HG02623 (cell line): ENCODE results near the gene ARID5A.
"Not testable (repeated sequence)": the region's sequence is repeated elsewhere in the genome, so short reads cannot be mapped to it uniquely, and the experiment has no call there.

Experiments used
- ATAC-seq: cut with Tn5 transposase; IDR thresholded peaks from one replicate; pipeline ENCODE4 v1.9.1; 2021; ENCODE audit warnings: moderate library complexity; ENCODE audit not compliant: unreplicated experiment

Gene ARID5A

DNA sequence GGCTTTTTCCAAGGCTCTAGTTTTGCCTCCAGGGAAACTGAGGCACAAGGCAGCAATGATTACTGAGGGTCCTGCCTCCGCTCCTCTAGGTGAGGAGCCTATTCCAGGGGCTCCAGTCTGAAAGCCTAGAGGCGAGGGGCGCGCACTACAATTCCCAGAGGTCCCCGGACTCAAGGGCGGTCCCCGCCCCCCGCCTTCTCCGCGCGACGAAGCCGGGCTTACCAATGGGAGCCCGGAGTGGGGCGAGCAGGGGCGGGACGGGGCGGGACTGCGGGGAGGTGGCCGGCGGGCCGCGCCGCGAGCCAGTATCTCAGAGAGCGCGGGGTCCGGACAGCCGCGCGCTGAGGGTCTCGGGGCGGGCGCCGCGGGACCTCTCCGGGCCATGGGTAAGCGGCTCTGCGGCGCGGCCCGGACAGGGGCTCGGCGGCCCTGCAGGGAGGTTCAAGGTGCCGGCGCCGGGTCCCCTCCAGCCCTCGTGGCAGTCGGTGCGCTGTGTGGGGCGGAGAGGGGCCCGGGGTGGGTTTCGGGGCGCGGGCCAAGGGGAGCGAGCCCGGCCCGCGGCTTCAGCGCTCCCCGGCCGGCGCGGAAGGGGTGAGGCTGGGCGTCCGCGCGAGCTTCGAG, at the start of gene ARID5A:
Gene ARID5A, plus strand, starts transcription at position 308 of the 621 bp plus-strand sequence. Its CDS starts 75 bp downstream, at position 383.
- peak; percentile 56 for ATAC-seq

DNA sequence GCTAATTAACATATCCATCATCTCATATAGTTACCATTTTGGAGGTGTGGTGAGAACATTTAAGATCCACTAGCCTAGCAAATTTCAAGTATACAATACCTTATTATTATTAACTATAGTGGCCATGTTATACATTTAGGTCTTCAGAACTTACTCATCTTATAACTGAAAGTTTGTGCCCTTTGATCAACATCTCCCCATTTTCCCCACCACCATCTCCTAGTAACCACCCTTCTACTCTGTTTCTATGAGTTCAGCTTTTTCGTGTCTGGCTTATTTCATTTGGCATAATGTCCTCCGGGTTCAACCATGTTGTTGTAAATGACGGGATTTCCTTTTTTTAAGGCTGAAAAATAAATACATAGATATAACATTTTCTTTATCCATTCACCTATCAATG, 47.3 kb upstream of the ARID5A start:
- ATAC-seq = no peak

- no peak for ATAC-seq
Measured at GRCh38 chr2:96489663-96490062, 46.9 kb upstream of the ARID5A start.

DNA sequence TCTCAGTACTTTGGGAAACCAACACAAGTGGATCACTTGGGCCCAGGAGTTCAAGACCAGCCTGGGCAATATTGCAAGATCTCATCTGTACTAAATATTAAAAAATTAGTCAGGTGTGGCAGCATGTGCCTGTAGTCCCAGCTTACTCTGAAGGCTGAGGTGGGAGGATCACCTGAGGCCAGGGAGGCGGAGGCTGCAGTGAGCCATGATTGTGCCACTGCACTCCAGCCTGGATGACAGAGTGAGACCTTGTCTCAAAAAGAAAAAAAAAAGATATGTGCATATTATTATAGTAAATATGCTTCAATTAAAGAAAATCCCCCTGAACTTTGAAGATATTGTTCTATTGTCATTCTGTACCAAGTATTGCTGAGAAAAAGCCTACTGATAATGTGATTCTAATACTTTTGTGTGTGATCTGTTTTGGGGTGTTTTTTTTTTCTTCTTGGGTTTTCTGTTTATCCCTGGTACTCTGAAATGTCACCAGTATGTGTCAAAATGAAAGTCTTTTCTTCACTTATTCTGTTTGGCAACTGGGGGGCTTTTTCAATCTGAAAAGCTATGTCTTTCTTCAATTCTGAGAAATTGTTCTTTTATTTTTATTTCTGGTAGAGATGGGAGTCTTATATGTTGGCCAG, 44.6 kb upstream of the ARID5A start:
- ATAC-seq = no peak

DNA sequence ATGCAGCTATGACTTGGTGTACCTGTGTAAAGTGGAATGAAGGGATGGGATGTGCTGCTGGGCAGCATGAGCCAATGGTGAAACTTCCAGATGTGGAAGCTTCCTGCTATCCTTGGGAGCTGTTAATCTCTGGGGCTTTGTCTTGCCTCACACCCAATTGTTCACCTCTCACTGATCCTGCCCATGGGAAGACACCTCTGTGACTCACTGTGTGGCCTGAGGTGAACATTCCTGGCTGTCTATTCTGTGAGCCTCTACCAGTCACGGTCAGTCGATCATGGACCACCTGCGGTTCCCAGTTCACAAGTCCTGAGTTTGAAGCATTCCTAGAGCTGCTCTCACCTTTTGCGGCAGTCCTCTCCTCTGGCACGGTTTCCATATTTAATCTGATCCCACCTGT, 43.5 kb upstream of the ARID5A start:
- no peak for ATAC-seq

DNA sequence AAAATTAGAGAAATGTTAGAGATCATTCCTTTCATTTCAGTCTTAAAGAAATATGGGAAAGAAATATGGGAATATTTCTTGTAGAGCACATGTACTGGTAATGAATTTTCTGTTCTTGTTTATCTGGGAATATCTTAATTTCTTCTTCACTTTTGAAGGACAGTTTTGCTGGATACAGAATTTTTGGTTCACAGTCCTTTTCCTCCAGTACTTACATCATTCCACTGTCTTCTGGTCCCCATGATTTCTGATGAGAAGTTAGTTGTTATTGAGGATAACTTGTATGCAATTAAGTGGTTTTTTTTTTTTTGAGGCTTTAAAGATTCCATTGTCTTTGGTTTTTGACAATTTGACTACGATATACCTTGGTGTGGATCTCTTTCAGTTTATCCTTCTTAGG, 42.4 kb upstream of the ARID5A start:
- no peak for ATAC-seq

GRCh38 chr2:96495982-96496629, 40.4 kb upstream of the ARID5A start:
- ATAC-seq = no peak

DNA sequence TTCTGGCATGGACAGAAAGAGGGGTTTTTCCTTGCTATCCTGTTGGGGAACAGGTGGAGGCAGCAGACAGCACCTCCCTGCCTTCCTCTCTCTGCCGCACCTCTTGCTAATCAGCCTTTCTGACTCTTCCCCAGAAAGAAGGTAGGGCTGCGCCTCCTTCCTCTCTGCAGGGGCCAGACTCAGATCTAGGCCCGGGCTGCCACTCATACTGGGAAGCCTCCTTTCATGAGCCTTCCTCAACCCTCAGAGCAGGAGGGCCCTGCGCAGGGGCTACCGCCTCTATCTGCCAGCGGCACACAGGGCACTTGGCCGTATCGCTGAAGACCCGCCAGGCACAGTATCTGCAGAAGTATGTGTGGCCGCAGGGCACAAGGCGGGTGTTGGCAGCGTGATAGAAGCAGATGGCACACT, 38.5 kb upstream of the ARID5A start:
- ATAC-seq = no peak

DNA sequence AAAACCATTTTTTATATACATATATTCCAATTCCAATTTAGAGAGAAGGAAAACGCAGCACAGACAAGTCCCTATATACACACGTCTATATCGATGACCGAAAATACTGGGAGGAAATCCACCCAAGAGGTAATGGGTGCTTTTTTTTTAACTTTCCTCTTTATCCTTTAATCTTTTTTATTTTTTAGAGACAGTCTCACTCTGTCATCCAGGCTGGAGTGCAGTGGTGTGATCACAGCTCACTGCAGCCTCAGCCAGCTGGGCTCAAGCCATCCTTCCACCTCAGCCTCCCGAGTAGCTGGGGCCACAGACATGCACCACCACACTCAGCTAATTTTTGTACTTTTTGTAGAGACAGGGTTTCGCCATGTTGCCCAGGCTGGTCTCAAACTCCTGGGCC, 37.9 kb upstream of the ARID5A start:
- ATAC-seq = not testable (repeated sequence)

DNA sequence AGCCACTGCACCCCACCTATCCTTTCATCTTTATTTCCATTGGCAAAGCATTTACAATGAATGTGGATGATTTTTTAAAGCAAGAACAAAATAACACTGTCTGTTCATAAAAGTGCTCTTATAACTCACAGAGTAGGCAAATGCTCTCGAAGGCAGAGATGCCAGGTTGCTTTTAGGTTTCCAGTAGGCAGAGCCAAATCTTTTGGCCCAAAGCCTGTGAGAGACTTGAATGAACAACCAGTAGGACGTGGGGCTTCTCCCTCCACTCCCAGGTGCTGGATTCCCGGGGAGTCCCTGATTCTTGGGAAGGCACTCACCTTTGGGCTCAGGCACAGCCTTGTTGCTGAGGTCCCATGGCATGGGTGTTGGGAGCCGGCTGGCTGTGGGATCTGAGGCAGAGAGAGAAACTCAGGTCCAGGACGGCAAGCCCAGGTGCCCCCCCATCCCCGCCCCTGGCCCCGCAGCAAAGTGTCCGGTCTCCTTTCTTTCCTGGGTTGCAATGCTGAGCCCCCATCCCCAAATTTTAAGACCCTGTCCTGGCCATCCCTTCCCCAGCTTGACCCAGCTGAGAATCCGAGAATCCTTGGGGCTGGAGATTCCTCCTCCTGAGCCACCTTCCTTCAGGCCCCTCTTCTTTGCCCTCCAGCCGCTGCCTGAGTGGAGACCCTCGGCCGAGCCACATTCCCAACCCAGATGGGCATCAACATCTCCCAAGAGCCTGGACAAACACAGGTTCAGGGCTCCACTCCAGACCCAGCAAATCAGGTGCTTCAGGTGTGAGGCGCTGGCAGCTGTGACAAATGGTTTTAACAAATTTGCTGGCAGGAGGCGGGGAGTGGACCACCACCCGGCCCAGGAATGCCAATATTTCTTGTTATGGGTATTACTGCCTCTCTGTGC, 37.2 kb upstream of the ARID5A start:
- no peak for ATAC-seq

DNA sequence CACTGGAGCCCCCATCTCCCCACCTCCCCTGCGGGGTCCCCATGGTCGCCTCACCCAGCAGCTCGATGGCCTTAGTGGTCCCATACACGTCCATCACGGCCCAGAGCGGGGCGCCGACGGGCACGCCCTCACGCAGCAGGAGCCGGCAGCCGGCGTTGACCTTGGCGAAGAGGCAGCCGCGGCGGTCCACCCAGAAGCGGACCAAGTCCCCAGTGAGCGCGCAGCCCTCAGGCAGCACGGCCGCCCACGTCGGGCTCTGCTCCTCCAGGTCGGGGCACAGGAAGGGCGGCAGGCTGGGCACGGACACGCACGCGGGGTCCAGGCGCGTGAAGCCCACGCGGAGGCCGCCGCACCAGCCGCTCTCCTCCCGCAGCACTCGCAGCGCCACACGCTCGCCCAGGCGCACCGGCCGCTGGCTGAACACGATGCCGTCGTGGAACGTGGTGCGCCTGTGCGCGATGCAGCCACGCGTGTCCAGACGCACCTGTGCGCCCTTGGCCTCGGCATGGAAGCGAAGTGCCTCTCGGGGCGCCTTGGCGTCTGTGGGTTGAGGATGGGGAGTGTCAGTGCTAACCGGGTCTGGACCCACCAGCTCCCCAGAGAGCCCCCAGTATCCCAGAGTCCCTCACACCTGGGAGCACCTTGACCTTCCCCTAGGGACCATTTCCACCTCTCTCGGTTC, 36.0 kb upstream of the ARID5A start:
- no peak for ATAC-seq

DNA sequence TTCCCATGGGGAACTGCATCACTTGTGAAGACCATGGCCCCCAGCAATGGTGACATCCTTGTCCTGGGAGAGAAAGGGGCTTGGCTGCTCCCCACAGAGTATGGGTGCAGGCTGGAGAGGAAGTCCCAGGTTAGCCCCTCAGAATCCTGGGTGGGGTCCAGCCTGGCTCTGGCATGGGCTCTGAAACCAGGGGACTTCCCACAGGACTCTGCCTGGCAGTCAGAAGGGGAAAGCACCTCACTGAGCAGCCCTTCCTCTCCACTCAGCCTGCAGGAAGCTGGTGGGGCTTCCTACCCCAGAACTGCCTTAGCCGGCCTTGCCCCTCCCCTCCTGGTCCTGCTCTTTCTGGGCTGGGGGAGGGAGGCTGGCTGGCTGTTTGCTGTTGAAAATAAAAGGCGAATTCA, 35.1 kb upstream of the ARID5A start:
- no peak for ATAC-seq

DNA sequence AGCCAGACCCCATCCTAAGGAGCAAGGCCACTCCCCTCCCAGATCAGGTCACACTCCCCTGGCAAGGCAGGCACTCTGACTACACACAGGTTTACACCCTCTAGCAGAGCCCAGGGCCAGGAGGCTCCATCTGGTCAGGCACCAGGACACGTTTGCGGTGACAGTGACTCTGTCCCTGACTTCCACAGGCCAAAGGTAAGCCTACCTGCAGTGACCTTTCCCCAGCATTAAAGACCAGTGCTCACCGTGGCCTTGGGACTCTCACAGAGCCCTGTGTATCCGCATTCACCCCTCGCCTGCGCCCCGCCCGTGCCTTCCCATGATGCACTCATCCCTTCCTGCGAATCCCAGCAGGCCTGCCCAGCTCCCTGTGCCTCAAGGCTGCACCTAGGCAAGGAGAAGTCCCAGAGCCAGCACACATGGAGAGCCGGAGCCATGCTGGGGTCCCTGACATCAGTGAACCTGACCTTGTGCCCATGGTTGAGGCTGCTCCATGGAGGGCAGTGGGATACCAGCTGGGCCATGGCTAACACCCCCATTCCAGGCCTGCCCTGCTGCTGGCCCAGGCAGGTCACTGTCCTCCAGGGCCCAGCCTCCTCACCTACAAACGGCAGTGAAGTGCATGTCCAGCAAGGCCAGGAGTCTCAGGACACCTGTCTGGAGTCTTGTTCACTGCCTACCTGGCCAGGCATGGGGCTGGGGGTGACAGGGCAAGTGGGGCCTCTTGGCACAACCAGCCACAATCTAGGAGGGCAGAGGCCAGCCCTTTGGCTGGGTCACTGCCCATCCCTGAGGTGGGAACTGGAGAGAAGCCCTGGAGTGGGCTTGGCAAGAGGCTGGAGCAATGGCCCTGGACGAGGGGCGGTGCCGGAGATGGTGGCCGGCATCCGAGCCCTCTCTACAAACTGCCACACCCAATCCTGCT, 34.4 kb upstream of the ARID5A start:
- no peak for ATAC-seq

GRCh38 chr2:96502891-96503636, 33.5 kb upstream of the ARID5A start:
- ATAC-seq = no peak

GRCh38 chr2:96503637-96504243, 32.8 kb upstream of the ARID5A start:
- ATAC-seq = no peak

GRCh38 chr2:96505231-96505889, 31.2 kb upstream of the ARID5A start, which contains the start of gene NEURL3:
TSS of gene NEURL3 (minus strand) at chr2:96505357. CDS start at chr2:96505286, 71 bp downstream.
- no peak for ATAC-seq

- ATAC-seq = no peak
Measured at GRCh38 chr2:96506016-96506906, 30.3 kb upstream of the ARID5A start.
